ENCODE data around the gene USP47.
"Not testable (repeated sequence)": the region's sequence is repeated elsewhere in the genome, so short reads cannot be mapped to it uniquely, and the experiment has no call there.

USP47 gene

DNA sequence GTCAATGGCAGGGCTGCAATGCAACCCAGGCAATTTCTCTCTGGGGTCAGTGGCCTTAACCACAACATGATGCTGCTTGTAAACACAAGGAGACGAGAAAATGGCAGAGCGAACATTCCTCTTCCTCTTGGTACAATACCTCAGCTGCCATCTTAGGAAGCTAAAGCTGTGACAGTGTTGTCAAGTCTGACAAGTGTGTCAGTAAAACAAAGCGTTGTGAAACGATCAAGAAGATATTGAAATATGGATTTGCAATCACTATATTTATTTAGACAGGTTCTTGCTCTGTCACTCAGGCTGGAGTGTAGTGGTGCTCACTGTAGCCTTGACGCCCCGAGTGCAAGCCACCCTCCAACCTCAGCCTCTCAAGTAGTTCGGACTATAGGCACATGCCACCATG lies 14.5 kb upstream of the USP47 start:
- DNase-seq (ENCODE audit: low read depth in 1 of 2, low spot score in 1 of 2), result no peak

DNA sequence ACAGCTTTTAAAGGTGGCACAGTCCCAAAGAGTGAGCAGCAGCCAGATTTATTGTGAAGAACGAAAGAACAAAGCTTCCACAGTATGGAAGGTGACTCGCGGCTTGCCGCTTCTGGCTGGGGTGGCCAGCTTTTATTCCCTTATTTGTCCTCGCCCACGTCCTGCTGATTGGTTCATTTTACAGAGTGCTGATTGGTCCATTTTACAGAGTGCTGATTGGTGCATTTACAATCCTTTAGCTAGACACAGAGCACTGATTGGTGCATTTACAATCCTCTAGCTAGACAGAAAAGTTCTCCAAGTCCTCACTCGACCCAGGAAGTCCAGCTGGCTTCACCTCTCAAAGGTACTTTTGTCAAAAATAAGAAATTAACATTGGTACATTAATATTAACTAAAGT lies 10.4 kb upstream of the USP47 start:
- DNase-seq (ENCODE audit: low read depth in 1 of 2, low spot score in 1 of 2), result not testable (repeated sequence)

DNA sequence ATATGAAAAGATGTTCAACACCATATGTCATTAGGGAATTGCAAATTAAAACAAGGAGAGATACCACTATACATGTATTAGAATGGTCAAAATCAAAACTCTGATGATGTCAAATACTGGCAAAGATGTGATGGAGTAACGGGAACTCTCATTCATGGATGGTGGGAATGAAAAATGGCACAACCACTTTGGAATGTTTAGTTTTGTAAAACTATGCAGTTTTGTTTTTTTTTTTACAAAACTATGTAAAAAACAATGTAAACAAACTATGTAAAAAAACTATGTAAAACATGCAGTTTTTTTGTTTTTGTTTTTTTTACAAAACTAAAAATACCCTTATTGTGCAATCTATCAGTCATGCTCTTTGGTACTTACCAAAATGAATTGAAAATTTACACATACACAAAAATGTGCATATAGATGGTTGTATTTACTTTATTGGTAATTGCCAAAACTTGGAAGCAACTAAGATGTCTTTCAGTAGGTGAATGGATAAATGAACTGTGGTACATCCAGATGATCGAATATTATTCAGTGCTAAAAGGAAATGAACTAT lies 5.0 kb upstream of the USP47 start:
- no peak for DNase-seq (ENCODE audit: low read depth in 1 of 2, low spot score in 1 of 2)

GRCh38 chr11:11839718-11840117 lies 2.1 kb upstream of the USP47 start:
- DNase-seq (ENCODE audit: low read depth in 1 of 2, low spot score in 1 of 2), result no peak

- DNase-seq (ENCODE audit: low read depth in 1 of 2, low spot score in 1 of 2), result no peak
These were observed 553 bp upstream of the USP47 start for GRCh38 chr11:11841116-11841722.

DNA sequence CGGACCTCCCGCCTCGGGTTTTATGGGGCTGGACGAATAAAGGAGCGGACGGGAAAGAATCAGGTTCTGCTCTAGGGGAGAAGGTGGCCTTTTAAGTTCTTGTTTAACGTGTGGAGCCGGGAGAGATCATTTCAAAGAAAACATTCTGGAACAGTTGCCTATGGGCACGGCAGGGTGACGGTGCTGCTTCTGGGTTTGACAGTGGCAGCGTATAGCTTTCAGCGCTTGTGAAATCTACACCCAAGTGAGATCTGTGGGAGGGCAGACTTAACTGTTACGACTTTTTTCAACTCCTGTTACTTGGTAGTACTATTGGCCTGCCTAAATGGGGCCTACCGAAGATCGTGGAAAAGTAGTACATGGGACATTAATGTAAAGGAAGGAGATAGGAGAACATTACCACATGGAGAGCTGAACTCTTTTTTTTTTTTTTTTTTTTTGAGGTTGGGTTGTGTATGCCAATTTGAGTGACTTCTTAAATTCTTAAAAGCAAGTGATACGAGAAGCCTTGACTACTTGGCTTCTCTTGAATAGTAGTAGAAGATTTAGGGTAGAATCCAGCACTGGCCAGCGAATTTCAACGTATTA lies 743 bp downstream of the USP47 start:
- DNase-seq (ENCODE audit: low read depth in 1 of 2, low spot score in 1 of 2), result peak; percentile 23 to 37

- DNase-seq (ENCODE audit: low read depth in 1 of 2, low spot score in 1 of 2), result no peak
These were observed 1.4 kb downstream of the USP47 start for GRCh38 chr11:11843211-11843621.

- DNase-seq (ENCODE audit: low read depth in 1 of 2, low spot score in 1 of 2), result no peak
These were observed 1.9 kb downstream of the USP47 start for GRCh38 chr11:11843642-11844041.

GRCh38 chr11:11844272-11844671 lies 2.5 kb downstream of the USP47 start:
- DNase-seq (ENCODE audit: low read depth in 1 of 2, low spot score in 1 of 2), result no peak

GRCh38 chr11:11845071-11845470 lies 3.3 kb downstream of the USP47 start:
- no peak for DNase-seq (ENCODE audit: low read depth in 1 of 2, low spot score in 1 of 2)

DNA sequence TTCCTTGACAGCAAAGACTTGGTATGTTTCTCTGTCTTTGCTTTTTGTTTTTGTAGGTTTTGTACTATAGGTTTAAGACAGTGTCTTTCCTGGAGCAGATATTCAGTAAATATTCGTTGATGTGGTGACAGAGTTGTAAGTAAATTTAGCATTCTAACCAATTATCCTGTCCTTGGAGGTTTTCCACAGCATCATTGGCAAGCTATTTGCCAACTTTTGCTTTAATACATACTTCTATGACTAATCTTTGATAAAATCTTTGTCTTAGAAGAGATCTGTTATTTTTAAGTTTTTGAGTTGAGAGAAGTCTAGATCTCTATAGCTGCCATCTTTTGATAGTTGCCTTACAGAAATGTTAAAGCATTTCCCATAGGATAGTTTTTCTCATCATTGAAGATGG lies 3.8 kb downstream of the USP47 start:
- no peak for DNase-seq (ENCODE audit: low read depth in 1 of 2, low spot score in 1 of 2)

DNA sequence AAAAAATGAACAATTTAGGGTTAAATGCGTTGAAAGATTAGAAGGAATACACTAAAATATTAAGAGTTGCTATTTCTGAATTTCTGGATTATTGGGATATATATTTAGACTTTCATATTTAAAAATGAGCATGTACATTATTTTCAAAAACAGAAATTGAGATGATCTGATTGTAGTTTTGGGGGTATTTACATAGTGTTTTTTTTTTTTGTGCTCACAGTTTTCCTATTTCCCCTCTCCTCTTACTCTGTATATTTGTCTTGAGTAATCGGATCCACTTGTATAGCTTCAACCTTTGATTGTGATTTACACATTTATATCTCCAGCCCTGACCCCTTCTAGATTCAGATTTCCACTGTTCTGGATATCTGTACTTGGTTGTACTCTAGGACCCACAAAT lies 5.3 kb downstream of the USP47 start:
- no peak for DNase-seq (ENCODE audit: low read depth in 1 of 2, low spot score in 1 of 2)

DNA sequence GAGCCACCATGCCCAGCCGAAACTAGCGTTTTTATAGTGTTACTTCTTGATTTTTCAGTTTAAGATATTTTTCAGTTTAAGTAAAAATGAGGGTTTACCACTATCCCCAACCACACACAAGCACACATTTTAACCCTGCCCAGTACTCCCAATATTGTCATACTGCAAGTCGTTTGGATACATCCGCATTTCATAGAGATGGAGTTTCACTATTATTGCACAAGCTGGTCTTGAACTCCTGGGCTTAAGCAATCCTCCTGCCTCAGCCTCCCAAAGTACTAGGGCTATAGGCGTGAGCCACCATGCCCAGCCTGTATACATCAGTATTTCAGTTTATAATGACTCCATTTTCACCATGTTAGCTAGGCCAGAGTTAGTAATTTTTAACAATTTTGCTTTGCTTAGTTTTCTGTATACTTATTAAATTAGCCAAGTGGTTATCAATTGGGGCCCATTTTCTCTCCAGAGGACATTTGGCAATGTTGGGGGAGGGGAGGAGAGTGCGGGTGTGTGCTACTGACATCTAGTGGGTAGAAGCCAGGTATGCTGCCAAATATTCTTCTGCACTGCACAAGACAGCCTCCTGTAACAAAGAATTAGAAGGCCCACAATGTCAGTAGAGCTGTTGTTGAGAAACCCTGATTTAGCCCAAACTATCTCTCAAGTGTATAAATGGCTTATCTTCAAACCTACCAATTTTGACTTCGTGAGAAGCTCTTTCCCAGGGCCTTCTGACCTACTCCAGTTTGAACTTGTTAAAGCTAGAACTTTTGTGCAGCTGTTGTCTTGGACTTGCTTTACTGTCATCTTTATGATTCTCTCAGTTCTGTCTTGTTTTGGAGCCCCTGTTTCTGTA lies 7.3 kb downstream of the USP47 start:
- peak; percentile 21 to 33 for DNase-seq (ENCODE audit: low read depth in 1 of 2, low spot score in 1 of 2)

DNA sequence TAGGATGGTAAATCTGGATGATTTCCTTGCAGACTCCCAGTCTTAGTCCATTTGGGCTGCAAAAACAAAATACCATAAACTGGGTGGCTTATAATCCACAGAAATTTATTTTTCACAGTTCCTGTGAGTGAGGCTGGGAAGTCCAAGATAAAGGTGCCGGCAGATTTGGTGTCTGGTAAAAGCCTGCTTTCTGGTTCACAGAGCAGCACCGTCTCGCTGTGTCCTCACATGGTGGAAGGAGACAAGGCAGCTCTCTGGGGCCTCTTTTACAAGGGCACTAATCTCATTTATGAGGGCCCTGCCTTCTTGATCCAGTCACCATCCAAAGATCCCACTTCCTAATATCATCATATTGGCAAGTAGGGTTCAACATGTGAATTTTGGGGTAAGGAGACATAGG lies 8.9 kb downstream of the USP47 start:
- no peak for DNase-seq (ENCODE audit: low read depth in 1 of 2, low spot score in 1 of 2)

DNA sequence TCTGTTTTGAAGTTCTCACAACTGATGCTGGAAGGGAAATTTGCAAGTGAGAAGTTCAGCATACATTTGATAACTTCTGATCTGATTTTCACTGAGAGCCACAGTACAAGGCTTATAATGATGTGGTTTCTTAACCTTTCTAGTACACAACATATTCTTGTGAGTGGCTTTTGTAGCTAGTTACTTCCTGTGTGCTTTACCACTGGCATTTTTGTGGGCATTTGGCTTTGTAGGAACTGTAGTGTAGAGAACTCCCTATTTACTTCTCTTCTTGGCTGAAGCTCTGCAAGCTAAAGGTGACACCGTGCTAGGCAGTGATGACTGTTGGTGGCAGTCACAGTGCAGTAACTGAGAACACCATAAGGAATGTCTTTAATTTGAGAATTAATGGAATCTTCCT lies 14.9 kb downstream of the USP47 start:
- no peak for DNase-seq (ENCODE audit: low read depth in 1 of 2, low spot score in 1 of 2)

- no peak for DNase-seq (ENCODE audit: low read depth in 1 of 2, low spot score in 1 of 2)
These were observed 16.0 kb downstream of the USP47 start for GRCh38 chr11:11857769-11858168.

GRCh38 chr11:11858676-11859075 lies 16.9 kb downstream of the USP47 start:
- DNase-seq (ENCODE audit: low read depth in 1 of 2, low spot score in 1 of 2), result no peak

GRCh38 chr11:11860103-11860979 lies 18.6 kb downstream of the USP47 start:
- DNase-seq (ENCODE audit: low read depth in 1 of 2, low spot score in 1 of 2), result no peak

GRCh38 chr11:11862999-11863398 lies 21.2 kb downstream of the USP47 start:
- no peak for DNase-seq (ENCODE audit: low read depth in 1 of 2, low spot score in 1 of 2)

DNA sequence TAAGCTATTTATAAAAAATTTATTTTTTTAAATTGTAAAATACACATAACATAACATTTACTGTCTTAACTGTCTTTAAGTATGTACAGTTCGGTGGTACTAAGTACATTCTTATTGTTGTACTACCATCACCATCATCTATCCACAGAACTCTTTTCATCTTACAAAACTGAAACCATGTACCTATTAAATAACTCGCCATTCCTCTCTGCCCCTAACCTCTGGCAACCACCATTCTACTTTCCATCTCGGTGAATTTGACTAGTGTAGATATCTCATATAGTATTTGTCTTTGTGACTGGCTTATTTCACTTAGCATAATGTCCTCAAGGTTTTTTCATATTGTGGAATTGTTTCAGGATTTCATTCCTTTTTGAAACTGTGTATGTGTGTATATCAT lies 22.6 kb downstream of the USP47 start:
- no peak for DNase-seq (ENCODE audit: low read depth in 1 of 2, low spot score in 1 of 2)

DNA sequence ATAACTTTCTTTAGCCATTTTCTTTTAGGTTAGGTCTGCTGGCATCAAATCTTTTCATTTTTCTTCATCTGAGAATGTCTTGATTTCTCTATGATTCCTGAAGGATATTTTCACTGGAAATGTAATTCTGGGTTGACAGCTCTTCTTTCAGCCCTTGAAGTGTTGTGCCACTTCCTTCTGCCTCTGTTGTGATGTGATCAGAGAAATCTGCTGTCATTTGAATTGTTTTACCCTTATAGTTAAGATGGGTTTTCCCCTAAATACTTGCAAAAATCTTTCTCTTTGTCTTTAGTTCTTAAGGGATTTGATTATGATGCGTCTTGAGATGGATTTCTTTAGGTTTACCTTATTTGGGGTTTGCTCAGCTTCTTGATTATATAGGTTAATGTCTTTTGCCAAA lies 23.0 kb downstream of the USP47 start:
- no peak for DNase-seq (ENCODE audit: low read depth in 1 of 2, low spot score in 1 of 2)
